Posterior vena cava (tissue), 2 donors: ENCODE results near the gene ARX. TPM values are rescaled to one million over a fixed set of nuclear protein-coding genes. Genes with fewer than 3 reads are reported as not detected.

Source experiments
- DNase-seq: peaks from one replicate; pipeline ENCODE4 v3.0.0-alpha.2; 2020; ENCODE audit warnings: low spot score
- intact Hi-C, 2 donors: fragments of 100-400 bp; cut with DNase I; formaldehyde crosslinking; loops; one replicate each; pipeline versions ENCODE4 v1.14.1 to v1.14.2; 2022 to 2023
- long read RNA-seq, 2 donors: library from polyadenylated mRNA; unstranded; transcript quantifications; one replicate each; pipeline ENCODE4 v2.0.0, GENCODE V29; 2020 to 2021
- total RNA-seq, 2 donors: library from RNA; stranded (reverse); fragmentation: NEBNext Ultra II Directional; extraction: Animal tissue kit (Norgen Biotek cat#: 25700); gene quantifications; one replicate each; pipeline ENCODE4 v1.2.1, GENCODE V29; 2021
- donor health status: DM: yes; HTN: yes; CAD: no.
- donor health status: DM: yes; HTN: yes; CAD: no.

ARX gene
- not detected for total RNA-seq
- long read RNA-seq, donor 1, result 0 reads
- long read RNA-seq, donor 2, result 0 reads

GRCh38 chrX:25015486-25016360 is at the start of gene ARX:
TSS of gene ARX (minus strand) at chrX:25015965. CDS start at chrX:25015737, 228 bp downstream.
- intact Hi-C loops, result no loop called here
- peak; percentile 83 for DNase-seq

- no peak for DNase-seq
Observed at GRCh38 chrX:25059273-25059672, 43.5 kb upstream of the ARX start.

GRCh38 chrX:25052798-25053534 is 37.2 kb upstream of the ARX start:
- intact Hi-C loops, result no loop called here

More at GRCh38 chrX:25059273-25059672, 43.5 kb upstream of the ARX start:
- intact Hi-C loops, result no loop called here

GRCh38 chrX:25049971-25050370 is 34.2 kb upstream of the ARX start:
- intact Hi-C loops, result no loop called here
- no peak for DNase-seq

More at GRCh38 chrX:25052798-25053534, 37.2 kb upstream of the ARX start:
- no peak for DNase-seq

- intact Hi-C loops, result no loop called here
- DNase-seq, result no peak
Observed at GRCh38 chrX:25049357-25049756, 33.6 kb upstream of the ARX start.

- DNase-seq, result no peak
- intact Hi-C loops, result no loop called here
Observed at GRCh38 chrX:25048178-25048577, 32.4 kb upstream of the ARX start.

- intact Hi-C loops, result no loop called here
- DNase-seq, result no peak
Observed at GRCh38 chrX:25043192-25043591, 27.4 kb upstream of the ARX start.

- no peak for DNase-seq
- intact Hi-C loops, result no loop called here
Observed at GRCh38 chrX:25039036-25039435, 23.3 kb upstream of the ARX start.

GRCh38 chrX:25034889-25035288 is 19.1 kb upstream of the ARX start:
- intact Hi-C loops, result no loop called here
- DNase-seq, result no peak

GRCh38 chrX:25029288-25029825 is 13.6 kb upstream of the ARX start:
- intact Hi-C loops, result no loop called here
- DNase-seq, result no peak

- intact Hi-C loops, result no loop called here
- no peak for DNase-seq
Observed at GRCh38 chrX:25028726-25029125, 13.0 kb upstream of the ARX start.

GRCh38 chrX:25026576-25026975 is 10.8 kb upstream of the ARX start:
- DNase-seq, result no peak
- intact Hi-C loops, result no loop called here

GRCh38 chrX:25025615-25026014 is 9.8 kb upstream of the ARX start:
- intact Hi-C loops, result no loop called here

GRCh38 chrX:25023908-25024307 is 8.1 kb upstream of the ARX start:
- no peak for DNase-seq
- intact Hi-C loops, result no loop called here

More at GRCh38 chrX:25025615-25026014, 9.8 kb upstream of the ARX start:
- no peak for DNase-seq

GRCh38 chrX:25022499-25023325 is 6.9 kb upstream of the ARX start:
- no peak for DNase-seq
- intact Hi-C loops, result no loop called here

- intact Hi-C loops, result no loop called here
- DNase-seq, result no peak
Observed at GRCh38 chrX:25020905-25021449, 5.2 kb upstream of the ARX start.

- intact Hi-C loops, result no loop called here
- DNase-seq, result no peak
Observed at GRCh38 chrX:25020391-25020904, 4.7 kb upstream of the ARX start.

- intact Hi-C loops, result no loop called here
- no peak for DNase-seq
Observed at GRCh38 chrX:25019707-25020390, 4.1 kb upstream of the ARX start.
